ENCODE measurements around the gene MTG2.

The MTG2 gene

GRCh38 chr20:62198496-62198895, 15.7 kb downstream of the MTG2 start:
- Mint-ChIP-seq H3K4me3 (no peak overlapping the region), H3K9me3 (no peaks in the 10 kb centered on the region), H3K27ac (peak overlapping the region in 1 of 2 donors; percentile 59), H3K27me3 (no peaks in the 10 kb centered on the region), H3K4me1 (peaks cover 23% of the 10 kb centered on the region)
- DNase-seq (no peak), ATAC-seq (no peak)

GRCh38 chr20:62198931-62199330, 16.1 kb downstream of the MTG2 start:
- peaks cover 20% of the 10 kb centered on the region for H3K4me1 Mint-ChIP-seq

GRCh38 chr20:62200491-62201172, 17.8 kb downstream of the MTG2 start:
- peaks cover 3% of the 10 kb centered on the region for H3K4me1 Mint-ChIP-seq
- H3K27ac Mint-ChIP-seq: no peak overlapping the region
- no peak for DNase-seq
- H3K9me3 Mint-ChIP-seq: no peaks in the 10 kb centered on the region
- H3K4me3 Mint-ChIP-seq: no peak overlapping the region
- ATAC-seq: no peak
- H3K27me3 Mint-ChIP-seq: no peaks in the 10 kb centered on the region

More at GRCh38 chr20:62198931-62199330, 16.1 kb downstream of the MTG2 start:
- DNase-seq (no peak), ATAC-seq (no peak)
- Mint-ChIP-seq H3K27me3 (no peaks in the 10 kb centered on the region), H3K4me3 (no peak overlapping the region), H3K27ac (no peak overlapping the region), H3K9me3 (no peaks in the 10 kb centered on the region)

- no peak for DNase-seq
- Mint-ChIP-seq H3K9me3 (no peaks in the 10 kb centered on the region), H3K27me3 (no peaks in the 10 kb centered on the region), H3K4me3 (no peak overlapping the region), H3K4me1 (no peaks in the 10 kb centered on the region), H3K27ac (no peak overlapping the region)
- ATAC-seq: no peak
Measured at GRCh38 chr20:62201173-62202082, 18.6 kb downstream of the MTG2 start.

GRCh38 chr20:62202083-62202395, 19.2 kb downstream of the MTG2 start:
- H3K27ac Mint-ChIP-seq: no peak overlapping the region
- no peaks in the 10 kb centered on the region for H3K9me3 Mint-ChIP-seq
- H3K4me1 Mint-ChIP-seq: no peaks in the 10 kb centered on the region
- no peak for ATAC-seq
- H3K27me3 Mint-ChIP-seq: no peaks in the 10 kb centered on the region
- no peak for DNase-seq
- H3K4me3 Mint-ChIP-seq: no peak overlapping the region

GRCh38 chr20:62202676-62203377, 20.0 kb downstream of the MTG2 start:
- no peaks in the 10 kb centered on the region for H3K4me1 Mint-ChIP-seq
- H3K27me3 Mint-ChIP-seq: no peaks in the 10 kb centered on the region
- H3K9me3 Mint-ChIP-seq: no peaks in the 10 kb centered on the region
- DNase-seq (no peak), ATAC-seq (no peak)
- H3K27ac Mint-ChIP-seq: no peak overlapping the region
- H3K4me3 Mint-ChIP-seq: no peak overlapping the region

GRCh38 chr20:62203378-62204030, 20.7 kb downstream of the MTG2 start:
- H3K4me3 Mint-ChIP-seq: no peak overlapping the region
- H3K4me1 Mint-ChIP-seq: no peaks in the 10 kb centered on the region
- H3K9me3 Mint-ChIP-seq: no peaks in the 10 kb centered on the region
- no peak for ATAC-seq
- DNase-seq: no peak
- H3K27ac Mint-ChIP-seq: peak overlapping the region; percentile 15 to 53
- H3K27me3 Mint-ChIP-seq: no peaks in the 10 kb centered on the region

- no peaks in the 10 kb centered on the region for H3K4me1 Mint-ChIP-seq
Measured at GRCh38 chr20:62205618-62206387, 23.0 kb downstream of the MTG2 start.

GRCh38 chr20:62206388-62206775, 23.6 kb downstream of the MTG2 start:
- no peak overlapping the region for H3K4me3 Mint-ChIP-seq
- no peaks in the 10 kb centered on the region for H3K4me1 Mint-ChIP-seq
- ATAC-seq: no peak
- no peaks in the 10 kb centered on the region for H3K27me3 Mint-ChIP-seq
- no peak overlapping the region for H3K27ac Mint-ChIP-seq
- no peak for DNase-seq
- H3K9me3 Mint-ChIP-seq: no peaks in the 10 kb centered on the region

More at GRCh38 chr20:62205618-62206387, 23.0 kb downstream of the MTG2 start:
- ATAC-seq (no peak), DNase-seq (no peak)
- no peaks in the 10 kb centered on the region for H3K27me3 Mint-ChIP-seq
- H3K4me3 Mint-ChIP-seq: no peak overlapping the region
- H3K27ac Mint-ChIP-seq: no peak overlapping the region
- no peaks in the 10 kb centered on the region for H3K9me3 Mint-ChIP-seq

GRCh38 chr20:62208061-62208794, 25.4 kb downstream of the MTG2 start:
- Mint-ChIP-seq H3K27ac (peak overlapping the region in 1 of 2 donors; percentile 71), H3K4me3 (no peak overlapping the region), H3K9me3 (no peaks in the 10 kb centered on the region), H3K4me1 (no peaks in the 10 kb centered on the region), H3K27me3 (peaks cover 10% of the 10 kb centered on the region)
- DNase-seq (no peak), ATAC-seq (peak; percentile 22)

GRCh38 chr20:62208795-62209755, 26.2 kb downstream of the MTG2 start:
- Mint-ChIP-seq H3K9me3 (no peaks in the 10 kb centered on the region), H3K4me1 (no peaks in the 10 kb centered on the region), H3K27me3 (peaks cover 16% of the 10 kb centered on the region), H3K27ac (no peak overlapping the region), H3K4me3 (no peak overlapping the region)
- ATAC-seq (no peak), DNase-seq (no peak)

- Mint-ChIP-seq H3K4me1 (no peaks in the 10 kb centered on the region), H3K27me3 (peaks cover 25% of the 10 kb centered on the region), H3K27ac (no peak overlapping the region), H3K9me3 (no peaks in the 10 kb centered on the region), H3K4me3 (no peak overlapping the region)
- ATAC-seq (no peak), DNase-seq (no peak)
Measured at GRCh38 chr20:62209850-62210495, 27.1 kb downstream of the MTG2 start.

- no peak overlapping the region for H3K4me3 Mint-ChIP-seq
- peaks cover 30% of the 10 kb centered on the region for H3K27me3 Mint-ChIP-seq
- ATAC-seq (no peak), DNase-seq (no peak)
- H3K4me1 Mint-ChIP-seq: no peaks in the 10 kb centered on the region
- H3K27ac Mint-ChIP-seq: no peak overlapping the region
- H3K9me3 Mint-ChIP-seq: no peaks in the 10 kb centered on the region
Measured at GRCh38 chr20:62210496-62210855, 27.6 kb downstream of the MTG2 start.
